GM19324 (cell line): Measurements from ENCODE around the gene LCMT2.
"Not testable (repeated sequence)": the region's sequence is repeated elsewhere in the genome, so short reads cannot be mapped to it uniquely, and the experiment has no call there.

Experiments
- ATAC-seq: cut with Tn5 transposase; IDR thresholded peaks from one replicate; pipeline ENCODE4 v1.9.1; 2021; ENCODE audit warnings: mild to moderate bottlenecking, moderate library complexity; ENCODE audit not compliant: unreplicated experiment, low FRiP score

Gene LCMT2

DNA sequence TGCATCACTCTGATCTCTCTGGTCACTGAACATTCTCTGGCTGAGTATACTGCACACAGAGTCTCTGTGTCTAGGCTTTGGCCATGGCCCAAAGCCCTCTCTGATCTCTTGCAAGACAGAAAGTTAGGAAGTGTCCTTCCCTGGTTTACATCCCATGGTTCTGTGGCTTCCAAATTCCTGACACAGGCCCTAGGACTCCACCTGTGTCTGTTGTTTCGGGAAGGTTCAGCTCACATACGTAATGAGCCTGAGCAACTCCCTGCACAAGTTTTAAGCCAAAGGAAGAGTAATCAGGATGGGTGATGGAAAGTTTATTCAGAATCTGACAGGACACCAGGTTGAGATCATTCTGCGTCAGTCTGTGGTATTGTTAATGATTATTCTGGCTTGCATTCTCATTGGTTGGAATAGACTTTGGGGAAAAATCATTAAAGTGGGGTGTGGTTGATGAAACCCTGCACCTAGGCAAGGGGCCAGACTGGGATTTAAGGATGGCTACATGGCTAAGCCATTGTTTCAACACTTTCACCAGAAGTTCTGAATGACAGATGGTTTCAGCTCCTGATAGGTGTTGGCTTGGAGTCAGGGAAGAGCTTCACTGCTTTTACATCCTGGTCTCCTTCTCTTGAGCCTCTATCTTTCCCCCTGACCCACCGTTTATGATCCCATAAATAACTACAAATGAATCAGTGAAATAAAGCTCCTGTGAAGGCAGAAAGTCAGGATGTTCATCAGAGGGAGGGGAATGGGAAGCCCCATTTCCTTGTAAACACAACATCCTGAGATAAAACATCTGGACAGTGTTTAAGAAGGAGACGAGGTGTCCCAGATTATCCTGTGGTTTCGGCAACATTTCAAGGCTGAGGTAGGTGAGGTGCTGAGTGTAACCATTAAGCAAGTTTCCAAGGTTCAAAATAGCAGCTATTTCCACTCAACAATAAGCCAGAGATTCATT is 14.1 kb downstream of the LCMT2 start:
- no peak for ATAC-seq

DNA sequence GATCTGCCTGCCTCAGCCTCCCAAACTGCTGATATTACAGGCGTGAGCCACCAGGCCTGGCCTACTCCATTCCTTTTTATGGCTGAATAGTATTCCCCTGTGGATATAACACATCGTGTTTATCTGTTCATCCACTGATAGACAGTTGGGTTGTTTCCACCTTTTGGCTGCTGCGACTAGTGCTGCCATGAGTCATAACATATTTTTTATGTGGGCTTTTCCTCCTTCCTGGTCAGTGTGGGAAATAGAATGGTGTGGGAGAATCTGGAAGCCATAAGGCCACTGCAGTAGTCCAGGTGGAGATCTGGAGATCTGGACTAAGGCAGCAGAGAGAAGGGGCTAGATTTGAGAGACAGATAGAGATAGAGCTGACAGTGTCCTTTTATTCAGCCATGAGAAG is 16.2 kb downstream of the LCMT2 start:
- ATAC-seq: no peak

DNA sequence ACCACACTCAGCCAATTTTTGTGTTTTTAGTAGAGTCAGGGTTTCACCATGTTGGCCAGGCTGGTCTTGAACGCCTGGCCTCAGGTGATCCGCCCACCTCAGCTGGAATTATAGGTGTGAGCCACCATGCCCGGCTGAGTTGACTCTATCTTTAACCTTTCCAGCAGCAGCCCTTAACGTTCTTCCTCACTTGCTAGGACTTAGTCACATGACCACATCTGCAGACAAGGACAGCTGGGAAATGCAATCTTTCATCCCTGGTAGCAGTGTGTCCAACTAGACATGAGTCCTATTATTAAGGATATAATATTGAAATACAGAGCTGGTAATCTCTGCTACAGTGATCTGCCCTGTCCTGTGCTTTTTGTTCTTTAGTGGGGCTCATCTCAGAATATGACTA is 18.0 kb downstream of the LCMT2 start:
- ATAC-seq: no peak

DNA sequence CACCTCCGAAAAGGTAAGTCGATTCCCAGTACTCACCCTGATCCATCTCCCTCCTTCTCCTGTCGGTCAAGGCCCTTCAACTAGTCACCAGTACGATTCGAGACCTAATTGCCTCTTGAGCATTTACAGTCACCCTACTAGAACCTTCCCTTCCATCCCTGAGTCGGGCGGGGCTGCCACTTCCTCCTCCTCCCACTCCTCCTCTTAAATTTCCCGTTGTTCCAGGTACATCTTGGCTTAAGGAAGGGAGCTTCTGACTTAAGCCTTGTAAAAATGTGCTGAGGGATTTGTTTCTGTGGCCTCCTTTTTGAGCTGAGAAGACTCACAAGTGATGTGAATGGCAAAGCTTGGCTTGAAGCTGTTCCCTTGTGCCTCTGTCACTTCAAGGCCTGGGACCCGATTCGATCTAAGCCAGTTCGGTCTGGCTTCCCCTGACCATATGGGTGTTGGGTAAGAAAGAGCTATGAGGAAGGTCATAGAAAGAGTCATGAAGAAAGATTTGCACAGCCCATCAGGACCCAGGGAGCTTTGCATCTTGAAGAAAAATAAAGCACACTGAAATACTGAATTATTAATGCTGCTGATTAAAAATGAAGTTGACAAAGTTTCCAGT is 28.1 kb downstream of the LCMT2 start, which contains the start of gene TGM7:
TGM7 (minus strand) TSS at position 51 of the 613 bp plus-strand sequence.
- ATAC-seq: no peak

DNA sequence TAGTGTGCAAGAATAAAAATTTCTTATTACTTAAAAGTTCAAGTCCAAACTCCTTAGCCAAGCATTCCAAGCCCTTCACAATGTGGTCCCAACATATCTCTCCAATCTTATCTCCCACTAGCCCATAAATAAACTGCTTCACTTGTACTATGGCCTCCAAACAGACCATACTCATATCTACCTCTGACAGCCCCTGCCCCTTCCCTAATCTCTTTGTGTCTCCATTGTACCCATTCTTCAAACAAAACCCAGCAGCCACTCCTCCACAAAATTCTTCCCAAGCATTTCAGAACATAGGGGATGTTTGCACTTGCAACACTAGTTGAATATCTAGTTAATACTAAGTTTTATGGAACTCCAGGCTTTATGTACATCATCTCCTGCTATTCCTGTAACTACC is 30.5 kb downstream of the LCMT2 start:
- ATAC-seq: no peak

DNA sequence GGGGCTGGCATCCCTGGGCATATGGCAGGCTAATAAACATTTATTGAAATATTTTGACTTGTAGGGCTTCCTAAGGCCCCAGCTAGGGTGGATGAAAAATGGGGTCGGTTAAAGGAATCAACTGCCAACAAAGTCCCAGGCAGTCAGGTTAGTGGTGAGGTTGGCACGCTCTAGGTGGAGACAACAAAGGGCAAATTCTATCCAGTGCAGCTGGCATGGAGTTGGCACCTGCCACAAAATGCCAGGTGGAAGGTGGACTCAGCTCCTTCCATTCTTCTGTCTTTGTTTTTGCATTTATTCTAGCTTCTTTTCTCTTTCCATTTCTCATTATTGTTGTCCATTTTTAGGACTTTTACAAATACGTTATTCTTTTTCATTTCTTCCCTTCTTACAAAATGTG is 31.0 kb downstream of the LCMT2 start:
- no peak for ATAC-seq

DNA sequence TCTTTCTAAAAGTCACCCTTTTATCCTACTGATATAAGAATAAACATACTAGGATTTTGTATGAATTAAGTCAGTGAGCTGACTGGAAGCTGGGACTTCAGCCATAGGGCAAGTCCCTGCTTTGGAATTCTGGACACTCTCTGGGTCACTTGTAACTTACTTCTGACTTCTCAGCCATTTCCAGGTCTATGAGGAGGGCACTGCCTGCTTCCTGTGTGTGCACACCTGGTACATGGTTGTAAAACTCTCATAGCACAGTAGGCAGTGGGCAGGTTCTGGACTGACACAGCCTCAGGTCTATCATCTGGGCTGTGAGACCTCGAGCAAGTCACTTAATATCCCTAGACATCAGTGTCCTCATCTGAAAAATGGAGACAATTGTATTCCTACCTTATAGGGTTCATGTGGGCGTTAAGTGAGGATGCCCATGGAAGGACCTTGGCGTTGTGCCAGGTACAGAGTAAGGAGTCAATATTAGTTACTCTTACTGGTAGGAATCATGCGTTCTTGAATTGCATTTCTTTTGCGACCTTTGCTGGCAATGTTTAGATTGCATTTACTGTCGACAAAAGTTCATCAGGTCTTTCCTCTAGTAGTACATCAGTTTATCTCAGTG is 36.2 kb downstream of the LCMT2 start:
- ATAC-seq: no peak

DNA sequence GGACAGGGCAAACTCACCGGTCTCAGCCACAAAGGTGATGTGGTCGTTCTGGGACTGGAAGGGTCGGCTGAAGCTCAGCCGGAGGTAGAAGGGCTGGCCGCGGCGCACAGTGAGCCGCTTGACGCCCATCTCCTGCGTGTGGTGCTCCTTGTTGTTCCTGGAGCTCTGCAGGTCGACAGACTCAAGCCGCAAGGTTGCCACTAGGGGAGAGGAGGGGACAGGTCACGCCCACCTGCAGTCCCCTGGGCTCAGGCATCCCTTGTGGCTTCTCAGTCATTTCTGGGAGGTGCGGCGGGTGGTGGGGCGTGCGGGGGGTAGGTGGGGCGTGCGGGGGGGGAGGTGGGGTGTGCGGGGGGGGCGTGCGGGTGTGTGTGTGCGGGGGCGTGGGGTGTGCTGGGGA is 36.9 kb downstream of the LCMT2 start:
- ATAC-seq: no peak

DNA sequence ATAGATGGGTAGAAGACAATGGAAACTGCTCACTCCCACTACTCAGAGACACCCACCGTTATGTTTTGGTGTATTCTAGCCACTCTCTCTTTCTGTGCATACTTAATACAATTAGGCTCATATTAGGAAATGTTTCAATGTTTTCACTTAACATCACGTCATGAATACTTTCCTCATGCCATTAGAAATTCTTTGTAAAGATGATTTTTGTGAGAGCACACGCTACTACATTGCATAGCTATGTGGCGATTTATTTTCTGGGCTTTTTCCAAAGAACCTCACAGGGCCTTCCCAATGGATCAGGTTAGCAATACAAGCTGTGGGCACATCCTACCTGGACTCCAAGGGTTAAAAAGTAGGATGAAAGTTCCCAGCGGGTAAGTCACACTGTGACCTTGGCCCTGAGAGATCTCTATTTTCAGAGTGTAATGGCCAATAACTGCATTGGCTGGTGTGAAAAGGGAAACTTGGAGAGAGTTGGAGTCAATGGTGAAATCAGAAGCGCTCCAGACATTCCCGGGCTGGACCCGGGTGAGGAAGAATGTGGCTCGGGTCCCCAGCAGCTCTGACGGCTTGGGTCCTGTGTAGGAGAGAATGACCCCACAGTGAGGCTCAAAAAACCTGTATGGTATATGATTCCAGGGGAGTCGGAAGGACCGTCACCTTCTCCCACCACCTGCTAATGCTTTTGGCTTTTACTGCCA is 37.8 kb downstream of the LCMT2 start:
- ATAC-seq: no peak

DNA sequence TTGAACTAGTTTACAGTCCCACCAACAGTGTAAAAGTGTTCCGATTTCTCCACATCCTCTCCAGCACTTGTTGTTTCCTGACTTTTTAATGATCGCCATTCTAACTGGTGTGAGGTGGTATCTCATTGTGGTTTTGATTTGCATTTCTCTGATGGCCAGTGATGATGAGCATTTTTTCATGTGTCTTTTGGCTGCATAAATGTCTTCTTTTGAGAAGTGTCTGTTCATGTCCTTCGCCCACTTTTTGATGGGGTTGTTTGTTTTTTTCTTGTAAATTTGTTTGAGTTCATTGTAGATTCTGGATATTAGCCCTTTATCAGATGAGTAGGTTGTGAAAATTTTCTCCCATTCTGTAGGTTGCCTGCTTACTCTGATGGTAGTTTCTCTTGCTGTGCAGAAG is 40.7 kb downstream of the LCMT2 start:
- not testable (repeated sequence) for ATAC-seq

DNA sequence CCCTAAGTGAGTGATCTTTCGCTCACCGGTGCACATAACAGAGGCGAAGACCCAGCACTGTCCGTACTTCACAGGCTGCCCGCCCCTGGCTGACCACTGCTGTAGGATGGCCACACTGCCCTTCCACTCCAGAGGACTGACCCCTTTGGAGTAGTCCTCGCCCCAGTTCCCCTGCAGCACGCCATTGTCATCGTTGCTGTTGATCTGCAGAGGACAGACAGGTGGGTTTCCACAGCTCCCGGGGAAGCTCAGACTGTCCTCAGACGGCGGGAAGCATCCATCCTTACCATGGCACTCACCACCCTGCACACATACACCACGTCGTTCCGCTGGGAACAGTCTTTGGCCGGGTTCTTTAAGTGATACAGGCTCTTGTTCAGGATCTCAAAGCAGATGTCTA is 43.1 kb downstream of the LCMT2 start:
- ATAC-seq: no peak

DNA sequence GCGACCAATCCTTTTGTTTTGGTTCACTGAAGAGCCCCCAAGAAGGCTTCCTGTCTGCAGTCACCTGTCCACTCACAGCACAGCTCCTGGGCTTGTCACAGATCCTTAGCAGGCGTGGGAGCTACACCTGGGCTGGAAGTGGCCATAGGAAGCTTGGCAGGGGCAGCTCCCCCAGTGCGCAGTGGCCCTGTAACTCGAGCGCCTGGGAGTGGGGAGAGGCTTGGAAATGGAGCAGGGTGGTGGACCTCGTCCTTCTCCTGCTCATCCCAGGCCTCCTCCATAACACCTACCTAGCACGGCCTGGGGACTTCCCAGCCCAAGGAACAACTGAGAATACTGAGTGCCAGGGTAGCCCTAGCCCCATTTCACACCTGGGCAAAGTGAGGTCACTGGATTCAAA is 44.3 kb downstream of the LCMT2 start:
- ATAC-seq: no peak

DNA sequence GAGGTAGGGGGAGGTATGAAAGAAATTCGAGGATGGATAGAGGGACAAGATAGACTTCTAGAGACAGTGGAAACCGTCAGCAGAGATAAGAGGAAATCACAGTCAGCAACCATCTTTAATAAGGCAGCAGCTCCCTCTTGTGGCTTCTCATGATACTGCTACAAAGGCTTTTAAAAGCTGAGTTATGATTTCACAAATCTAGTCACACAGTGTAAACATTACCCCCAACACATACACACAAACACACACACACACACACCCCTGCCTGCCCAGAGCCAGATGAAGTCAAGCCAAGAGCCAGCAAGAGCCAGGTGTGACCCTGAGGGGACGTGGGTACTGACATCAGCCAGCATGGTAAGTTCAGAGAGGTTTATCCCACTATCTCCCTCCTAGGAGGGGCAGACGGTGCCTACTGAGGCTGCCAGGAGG is 44.8 kb downstream of the LCMT2 start:
- ATAC-seq: no peak

DNA sequence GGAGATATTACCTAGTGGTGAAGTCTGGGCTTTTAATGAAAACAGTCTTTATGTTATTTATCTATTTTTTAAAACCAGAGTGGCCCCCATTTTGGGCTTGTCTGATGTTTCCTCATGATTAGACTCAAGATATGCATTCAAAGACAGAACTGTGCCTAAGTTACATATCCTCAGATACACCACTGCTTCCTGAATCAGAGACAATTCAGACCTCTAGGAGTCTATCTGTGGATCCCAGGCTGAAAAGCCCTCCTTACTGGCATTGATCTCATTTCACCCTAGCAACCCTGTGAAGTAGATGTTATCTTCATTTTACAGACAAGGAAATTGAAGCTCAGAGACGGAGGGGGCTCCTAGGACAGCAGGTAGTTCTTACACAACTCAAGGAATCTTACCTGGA is 46.8 kb downstream of the LCMT2 start:
- no peak for ATAC-seq

DNA sequence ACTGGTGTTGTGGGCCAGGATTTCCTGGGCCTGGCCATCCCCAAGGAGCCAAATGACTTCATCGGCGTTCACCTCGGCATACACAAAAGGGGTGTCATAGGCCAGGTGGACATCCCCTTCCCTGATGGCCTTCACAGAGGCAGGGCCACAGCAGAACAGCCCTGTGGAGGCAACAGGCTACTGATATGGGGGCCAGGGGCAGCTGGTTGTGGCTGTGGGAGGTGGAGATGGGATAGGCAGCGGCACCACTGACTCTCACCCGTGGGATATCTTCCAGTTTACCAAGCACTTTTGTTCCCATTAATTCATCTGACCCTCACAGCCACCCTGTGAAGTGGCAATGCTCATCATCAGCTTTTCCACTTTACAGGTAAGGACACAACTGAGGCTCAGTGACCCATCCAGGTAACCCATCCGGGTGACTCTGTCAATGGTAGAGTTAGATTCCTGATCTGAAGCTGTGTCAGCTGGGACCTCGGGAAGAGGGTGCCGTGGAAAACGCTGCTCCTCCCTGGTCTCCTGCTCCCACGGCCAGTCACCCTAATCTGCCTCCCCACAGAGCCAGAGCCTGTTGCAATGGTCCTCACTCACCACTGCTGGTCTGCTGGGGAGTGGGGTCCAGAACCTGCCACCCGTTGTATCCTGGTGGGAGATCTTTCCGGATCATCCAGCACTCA is 48.3 kb downstream of the LCMT2 start:
- no peak for ATAC-seq

DNA sequence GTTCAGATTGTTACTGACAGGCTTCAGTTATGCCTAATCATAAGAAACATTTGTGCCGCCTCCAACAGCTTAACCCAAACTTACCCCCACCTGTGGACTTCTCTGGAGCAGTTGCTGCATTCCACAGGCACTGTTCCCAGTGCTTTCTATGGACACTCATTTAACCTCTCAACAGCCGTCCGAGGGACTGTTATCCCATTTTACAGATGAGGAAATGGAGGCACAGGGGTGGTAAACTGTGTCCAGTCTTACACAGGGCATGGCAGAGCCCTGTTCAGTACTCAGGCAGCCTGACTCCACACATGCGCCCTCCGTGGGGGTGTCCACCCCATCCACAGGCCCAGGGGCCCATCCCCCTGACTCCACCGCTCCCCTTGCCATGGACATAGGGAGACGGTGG is 49.4 kb downstream of the LCMT2 start:
- ATAC-seq: no peak

DNA sequence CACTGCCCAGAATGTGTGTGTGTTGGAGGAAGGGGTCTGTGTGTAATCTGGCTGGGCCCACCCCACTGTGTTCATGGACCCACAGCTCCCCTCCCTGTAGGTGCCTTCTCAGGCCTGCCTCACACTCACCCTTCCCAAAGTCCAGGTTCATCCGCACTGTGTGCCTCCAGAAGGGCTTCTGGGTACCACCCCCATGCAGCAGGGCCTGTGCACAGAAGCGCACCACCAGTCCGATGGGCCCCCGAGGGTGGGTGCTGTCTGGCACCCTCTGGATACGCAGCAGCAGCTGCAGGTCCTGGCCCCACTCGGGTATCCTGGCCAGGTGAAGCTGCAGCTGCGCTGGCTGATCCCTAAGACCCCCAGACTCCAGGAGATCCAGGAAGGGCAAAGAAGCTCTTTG is 50.9 kb downstream of the LCMT2 start:
- no peak for ATAC-seq

DNA sequence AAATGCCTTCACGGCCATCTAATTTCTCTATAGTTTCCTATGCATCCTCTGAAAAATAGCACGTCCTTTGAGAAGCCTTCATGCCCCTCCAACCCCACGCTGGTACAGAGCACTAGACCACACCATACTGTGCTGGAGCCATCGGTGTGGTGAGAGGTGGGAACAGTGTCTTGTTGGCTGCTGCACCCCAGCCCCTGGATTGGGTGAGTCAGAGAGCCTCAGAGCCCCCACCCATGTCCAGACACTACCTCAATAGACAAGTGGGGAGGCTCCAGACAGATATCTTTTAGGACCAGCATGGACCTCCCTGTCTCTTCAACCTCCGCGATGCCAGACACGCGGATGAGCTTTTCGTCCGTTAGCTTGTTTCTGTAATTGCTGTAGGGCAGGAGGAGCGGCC is 51.5 kb downstream of the LCMT2 start:
- ATAC-seq: no peak

DNA sequence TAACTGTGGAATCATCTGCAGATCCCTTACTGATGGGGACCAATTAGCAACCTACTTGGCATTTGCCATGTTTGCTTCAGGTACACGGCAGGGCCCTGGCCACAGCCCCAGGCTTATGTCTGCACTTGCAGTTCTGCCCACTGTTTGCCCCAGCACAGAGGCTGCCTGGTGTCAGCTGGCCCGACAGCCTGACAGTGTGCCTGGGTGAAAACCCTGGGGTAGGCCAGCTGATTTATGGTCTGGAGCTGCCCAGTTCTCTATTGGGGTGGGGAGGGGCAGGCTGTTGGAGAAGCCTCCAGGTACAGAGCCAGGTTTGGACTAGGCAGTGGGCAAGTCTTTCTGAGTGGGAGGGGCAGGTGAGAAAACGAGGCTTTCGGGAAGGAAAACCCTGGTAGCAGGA is 52.5 kb downstream of the LCMT2 start:
- ATAC-seq: no peak

DNA sequence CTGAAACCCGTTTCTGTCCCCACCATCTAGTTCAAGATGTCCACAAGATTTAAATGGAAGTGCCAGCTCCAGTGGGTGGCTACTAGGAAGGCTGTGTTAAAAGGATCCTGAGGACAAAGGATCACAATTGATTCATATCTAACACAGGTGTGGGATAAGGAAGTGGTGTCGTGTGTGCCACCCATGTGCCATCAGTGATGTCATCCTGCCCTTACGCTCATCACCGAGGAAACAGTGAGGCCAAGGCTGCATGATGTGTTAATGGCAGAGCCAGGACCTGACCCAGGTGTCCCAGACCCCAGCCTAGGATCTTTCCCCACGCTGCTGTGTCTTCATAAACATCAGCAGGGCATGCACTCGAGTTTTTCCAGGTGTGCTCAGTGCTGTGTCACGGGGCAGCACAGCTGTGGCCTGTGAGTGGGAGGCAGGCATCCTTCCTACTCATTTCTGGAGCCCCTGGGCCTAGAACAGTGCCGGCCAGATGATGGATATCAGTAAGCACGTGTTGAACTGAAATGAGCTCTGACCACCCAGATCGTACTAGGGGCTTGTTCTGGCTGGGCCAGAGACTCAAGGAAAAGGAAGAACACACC is 53.0 kb downstream of the LCMT2 start:
- no peak for ATAC-seq
